AG08396 (cell line): ENCODE measurements around the gene BCKDHA.
"Not testable (repeated sequence)": the region's sequence is repeated elsewhere in the genome, so short reads cannot be mapped to it uniquely, and the experiment has no call there.

ENCODE experiments used
- DNase-seq: peaks from one replicate; pipeline ENCODE4 v3.0.0; 2012; ENCODE audit warnings: low spot score, mixed read lengths

Gene BCKDHA

GRCh38 chr19:41405776-41406175 lies 8.2 kb downstream of the BCKDHA start:
- no peak for DNase-seq

GRCh38 chr19:41407271-41407670 lies 9.7 kb downstream of the BCKDHA start:
- no peak for DNase-seq

GRCh38 chr19:41408256-41408655 lies 10.6 kb downstream of the BCKDHA start:
- no peak for DNase-seq

- not testable (repeated sequence) for DNase-seq
These were observed 11.2 kb downstream of the BCKDHA start for GRCh38 chr19:41408846-41409245.

- peak; percentile 37 for DNase-seq
These were observed 11.7 kb downstream of the BCKDHA start for GRCh38 chr19:41409288-41409687.

- DNase-seq = no peak
These were observed 12.9 kb downstream of the BCKDHA start for GRCh38 chr19:41410336-41411054.

GRCh38 chr19:41411100-41411967 lies 13.7 kb downstream of the BCKDHA start:
- DNase-seq = no peak

GRCh38 chr19:41411968-41412265 lies 14.3 kb downstream of the BCKDHA start:
- no peak for DNase-seq

- DNase-seq = no peak
These were observed 15.3 kb downstream of the BCKDHA start for GRCh38 chr19:41412953-41413352.

GRCh38 chr19:41413947-41414346 lies 16.3 kb downstream of the BCKDHA start:
- no peak for DNase-seq

GRCh38 chr19:41414461-41414860 lies 16.8 kb downstream of the BCKDHA start:
- DNase-seq = no peak

GRCh38 chr19:41415154-41415571 lies 17.5 kb downstream of the BCKDHA start:
- no peak for DNase-seq

- DNase-seq = no peak
These were observed 18.6 kb downstream of the BCKDHA start for GRCh38 chr19:41416194-41416674.

GRCh38 chr19:41420101-41420880 lies 22.7 kb downstream of the BCKDHA start:
- no peak for DNase-seq

- no peak for DNase-seq
These were observed 23.7 kb downstream of the BCKDHA start for GRCh38 chr19:41421314-41421713.

GRCh38 chr19:41421973-41422372 lies 24.4 kb downstream of the BCKDHA start:
- no peak for DNase-seq

- DNase-seq = no peak
These were observed 24.8 kb downstream of the BCKDHA start for GRCh38 chr19:41422456-41422855.

GRCh38 chr19:41422955-41423354 lies 25.3 kb downstream of the BCKDHA start:
- DNase-seq = no peak

- no peak for DNase-seq
These were observed 26.9 kb downstream of the BCKDHA start for GRCh38 chr19:41424335-41425173.

- DNase-seq = no peak
These were observed 27.8 kb downstream of the BCKDHA start for GRCh38 chr19:41425174-41426115.
